ENCODE data around the gene SMIM44. TPM values are rescaled to one million over a fixed set of nuclear protein-coding genes. Genes with fewer than 3 reads are reported as not detected.

Gene SMIM44
- total and polyA plus RNA-seq, 2 donors from 2014 or later: not detected

GRCh38 chr19:3504735-3505134 lies 21.5 kb upstream of the SMIM44 start:
- Histone ChIP-seq H3K36me3 (ENCODE audit: control insufficient read depth in 2 of 3, insufficient read depth in 3 of 3, low read length in 3 of 3) (peaks cover 0 to 3% (median 0%) of the 10 kb centered on the region in 3 donors), H3K27ac (ENCODE audit: low read depth in 2 of 2, low read length in 2 of 2) (no peak overlapping the region), H3K27me3 (ENCODE audit: control insufficient read depth, insufficient read depth, low read length) (no peaks in the 10 kb centered on the region), H3K4me3 (ENCODE audit: low read length in 3 of 3) (no peak overlapping the region), H3K9ac (ENCODE audit: low read length in 3 of 3) (no peak overlapping the region), H3K4me1 (ENCODE audit: control insufficient read depth in 2 of 3, insufficient read depth in 2 of 3, low read depth in 1 of 3, low read length in 3 of 3) (peaks cover 0 to 9% (median 3%) of the 10 kb centered on the region in 3 donors), H3K9me3 (ENCODE audit: control insufficient read depth in 2 of 3, insufficient read depth in 1 of 3, low read length in 3 of 3) (no peaks in the 10 kb centered on the region)
- intact Hi-C loops (cut with DNase I): no loop called here
- FAIRE-seq (no peak), DNase-seq (no peak)
- no peak for TF ChIP-seq CTCF (IDR thresholded peaks at IDR 0.05; ENCODE audit: borderline replicate concordance, extremely low read depth, insufficient read depth)

GRCh38 chr19:3503036-3503572 lies 19.9 kb upstream of the SMIM44 start:
- intact Hi-C loops (cut with DNase I): no loop called here
- no peak for TF ChIP-seq CTCF (IDR thresholded peaks at IDR 0.05; ENCODE audit: borderline replicate concordance, extremely low read depth, insufficient read depth)
- Histone ChIP-seq H3K27ac (ENCODE audit: low read depth in 2 of 2, low read length in 2 of 2) (no peak overlapping the region), H3K9me3 (ENCODE audit: control insufficient read depth in 2 of 3, insufficient read depth in 1 of 3, low read length in 3 of 3) (no peaks in the 10 kb centered on the region), H3K9ac (ENCODE audit: low read length in 3 of 3) (no peak overlapping the region), H3K4me1 (ENCODE audit: control insufficient read depth in 2 of 3, insufficient read depth in 2 of 3, low read depth in 1 of 3, low read length in 3 of 3) (peaks cover 0 to 17% (median 4%) of the 10 kb centered on the region in 3 donors), H3K4me3 (ENCODE audit: low read length in 3 of 3) (no peak overlapping the region), H3K36me3 (ENCODE audit: control insufficient read depth in 2 of 3, insufficient read depth in 3 of 3, low read length in 3 of 3) (no peaks in the 10 kb centered on the region), H3K27me3 (ENCODE audit: control insufficient read depth, insufficient read depth, low read length) (no peaks in the 10 kb centered on the region)
- DNase-seq: no peak
- no peak for FAIRE-seq

- DNase-seq (no peak), FAIRE-seq (no peak)
- no peaks in the 10 kb centered on the region for H3K36me3 ChIP-seq (ENCODE audit: control insufficient read depth in 2 of 3, insufficient read depth in 3 of 3, low read length in 3 of 3)
- no peak for TF ChIP-seq CTCF (IDR thresholded peaks at IDR 0.05; ENCODE audit: borderline replicate concordance, extremely low read depth, insufficient read depth)
- no peaks in the 10 kb centered on the region for H3K27me3 ChIP-seq (ENCODE audit: control insufficient read depth, insufficient read depth, low read length)
- H3K4me3 ChIP-seq (ENCODE audit: low read length in 3 of 3): no peak overlapping the region
- no peak overlapping the region for H3K9ac ChIP-seq (ENCODE audit: low read length in 3 of 3)
- intact Hi-C loops (cut with DNase I): no loop called here
- H3K27ac ChIP-seq (ENCODE audit: low read depth in 2 of 2, low read length in 2 of 2): no peak overlapping the region
- peaks cover 0 to 18% (median 4%) of the 10 kb centered on the region in 3 donors for H3K4me1 ChIP-seq (ENCODE audit: control insufficient read depth in 2 of 3, insufficient read depth in 2 of 3, low read depth in 1 of 3, low read length in 3 of 3)
- no peaks in the 10 kb centered on the region for H3K9me3 ChIP-seq (ENCODE audit: control insufficient read depth in 2 of 3, insufficient read depth in 1 of 3, low read length in 3 of 3)
These were observed 18.5 kb upstream of the SMIM44 start for GRCh38 chr19:3501780-3502179.

All from kidney (tissue), 14 donors.